Smooth muscle cell (in vitro differentiated cells): Measurements from ENCODE around the gene DRAM1. TPM values are rescaled to one million over a fixed set of nuclear protein-coding genes. Genes with fewer than 3 reads are reported as not detected.

Source experiments
- DNase-seq: peaks from one replicate; lab custom pipeline; 2025; ENCODE audit not compliant: unreplicated experiment; lab: John Stamatoyannopoulos, UW
- H2AFZ ChIP-seq: fragments of 200-600 bp; sonication (generic); 2 replicates; pipeline ENCODE4 v1.6.0; 2016; ENCODE audit warnings: antibody characterized with exemption, low read depth, mild to moderate bottlenecking
- H3F3A ChIP-seq: fragments of 200-600 bp; sonication (generic); 2 replicates; pipeline ENCODE4 v1.6.0; 2017; ENCODE audit warnings: antibody characterized with exemption, low read depth
- H3K27ac ChIP-seq: fragments of 200-600 bp; sonication (generic); 2 replicates; pipeline ENCODE4 v1.5.1; 2016; ENCODE audit warnings: low read depth, mild to moderate bottlenecking
- H3K27me3 ChIP-seq: fragments of 200-600 bp; sonication (generic); 2 replicates; pipeline ENCODE4 v1.6.1; 2016; ENCODE audit warnings: low read depth, mild to moderate bottlenecking
- H3K36me3 ChIP-seq: fragments of 200-600 bp; sonication (generic); 2 replicates; pipeline ENCODE4 v1.5.1; 2016; ENCODE audit warnings: low read depth
- H3K4me1 ChIP-seq: fragments of 200-600 bp; sonication (generic); 2 replicates; pipeline ENCODE4 v1.5.1; 2016; ENCODE audit warnings: low read depth
- H3K4me2 ChIP-seq: fragments of 200-600 bp; sonication (generic); 2 replicates; pipeline ENCODE4 v1.6.0; 2016; ENCODE audit warnings: mild to moderate bottlenecking
- H3K4me3 ChIP-seq: fragments of 200-600 bp; sonication (generic); 2 replicates; pipeline ENCODE4 v1.5.1; 2016; ENCODE audit warnings: mild to moderate bottlenecking
- H3K79me2 ChIP-seq: fragments of 200-600 bp; sonication (generic); 2 replicates; pipeline ENCODE4 v1.6.0; 2016; ENCODE audit warnings: low read depth, mild to moderate bottlenecking
- H3K9ac ChIP-seq: fragments of 200-600 bp; sonication (generic); 2 replicates; pipeline ENCODE4 v1.6.0; 2016; ENCODE audit warnings: low read depth
- H3K9me3 ChIP-seq: fragments of 200-600 bp; sonication (generic); replicated peaks from 2 replicates; pipeline ENCODE4 v1.5.1; 2016; ENCODE audit warnings: low read depth
- H4K20me1 ChIP-seq: fragments of 200-600 bp; sonication (generic); 2 replicates; pipeline ENCODE4 v1.6.0; 2016; ENCODE audit warnings: low read depth
- CTCF ChIP-seq: fragments of 200-600 bp; sonication (generic); IDR thresholded peaks from 2 replicates; pipeline ENCODE4 v1.5.1; 2017; ENCODE audit warnings: borderline replicate concordance, mild to moderate bottlenecking, antibody characterized with exemption; ENCODE audit not compliant: insufficient read depth, poor library complexity, severe bottlenecking
- WGBS: methylation state at CpG from one replicate; pipeline ENCODE4 v1.1.7; 2016; ENCODE audit warnings: low lambda C conversion rate; 5-methylcytosine and 5-hydroxymethylcytosine counted together
- polyA plus RNA-seq: library from polyadenylated mRNA; unstranded; fragments of >200 nt; fragmentation: Nextera tagmentation; extraction: Ambion mirVana; gene quantifications from 2 replicates; pipeline ENCODE4 v1.2.1, GENCODE V29; 2016
- total RNA-seq: library from RNA; depleted of rRNA; stranded (reverse); fragments of >200 nt; gene quantifications from 2 replicates; pipeline ENCODE4 v1.2.3, GENCODE V29; 2014

DRAM1 gene
- total and polyA plus RNA-seq, 2 experiments from 2014 or later = 22.7 to 31.2 TPM

GRCh38 chr12:101935890-101936746 lies 58.7 kb downstream of the DRAM1 start:
- H3K9me3 ChIP-seq = no peaks in the 10 kb centered on the region
- H3K4me2 ChIP-seq = peak overlapping the region; percentile 67
- no peaks in the 10 kb centered on the region for H3K36me3 ChIP-seq
- WGBS = 2% methylated on average over 9 of the region's 9 CpGs
- H3F3A ChIP-seq = peaks cover 23% of the 10 kb centered on the region
- peak overlapping the region; percentile 81 for H3K9ac ChIP-seq
- H3K27me3 ChIP-seq = no peaks in the 10 kb centered on the region
- no peak for DNase-seq
- H3K4me1 ChIP-seq = peaks cover 21% of the 10 kb centered on the region
- no peak for TF ChIP-seq CTCF
- H3K4me3 ChIP-seq = no peak overlapping the region
- peak overlapping the region; percentile 95 for H3K27ac ChIP-seq
- H3K79me2 ChIP-seq = no peaks in the 10 kb centered on the region
- H2AFZ ChIP-seq = no peak overlapping the region
- no peaks in the 10 kb centered on the region for H4K20me1 ChIP-seq

DNA sequence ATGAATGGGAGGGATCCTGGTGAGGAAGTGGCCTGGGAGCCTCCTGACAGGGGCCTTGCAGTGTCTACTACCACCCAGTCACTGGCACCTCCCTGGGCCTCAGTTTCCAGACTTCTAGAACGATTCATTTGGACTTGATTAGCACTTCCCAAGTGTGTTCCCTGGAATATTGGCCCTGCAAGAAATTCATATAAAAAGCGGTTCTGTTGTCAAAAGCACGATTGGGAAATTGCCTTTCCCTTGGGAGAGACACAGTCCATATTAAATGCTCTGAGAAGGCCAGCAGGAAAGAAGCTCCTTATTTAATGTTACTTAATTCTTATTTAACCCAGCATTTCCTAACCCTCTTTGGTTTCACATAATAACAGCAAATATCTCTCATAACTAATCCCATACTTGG lies 61.9 kb downstream of the DRAM1 start:
- H3F3A ChIP-seq = peaks cover 23% of the 10 kb centered on the region
- no peaks in the 10 kb centered on the region for H3K27me3 ChIP-seq
- no peaks in the 10 kb centered on the region for H3K9me3 ChIP-seq
- no peak overlapping the region for H3K4me3 ChIP-seq
- no peaks in the 10 kb centered on the region for H4K20me1 ChIP-seq
- no peak for TF ChIP-seq CTCF
- H3K79me2 ChIP-seq = no peaks in the 10 kb centered on the region
- H3K9ac ChIP-seq = no peak overlapping the region
- DNase-seq = no peak
- peak overlapping the region; percentile 28 for H3K4me2 ChIP-seq
- H3K27ac ChIP-seq = peak overlapping the region; percentile 40
- H2AFZ ChIP-seq = peak overlapping the region; percentile 68
- H3K4me1 ChIP-seq = peaks cover 22% of the 10 kb centered on the region
- 76% methylated on average over 3 of the region's 3 CpGs for WGBS
- no peaks in the 10 kb centered on the region for H3K36me3 ChIP-seq

GRCh38 chr12:101939856-101940265 lies 62.5 kb downstream of the DRAM1 start:
- Histone ChIP-seq H3K4me2 (peak overlapping the region; percentile 28), H3K9ac (no peak overlapping the region), H3F3A (peaks cover 23% of the 10 kb centered on the region), H3K4me1 (peaks cover 22% of the 10 kb centered on the region), H3K27ac (peak overlapping the region; percentile 40), H4K20me1 (no peaks in the 10 kb centered on the region), H3K4me3 (no peak overlapping the region), H3K36me3 (no peaks in the 10 kb centered on the region), H2AFZ (peak overlapping the region; percentile 68), H3K9me3 (no peaks in the 10 kb centered on the region), H3K27me3 (no peaks in the 10 kb centered on the region), H3K79me2 (no peaks in the 10 kb centered on the region)
- 2% methylated on average over 3 of the region's 3 CpGs for WGBS
- peak; percentile 85 for TF ChIP-seq CTCF
- DNase-seq = no peak
